ENCODE data around the gene LONRF3.

DNA sequence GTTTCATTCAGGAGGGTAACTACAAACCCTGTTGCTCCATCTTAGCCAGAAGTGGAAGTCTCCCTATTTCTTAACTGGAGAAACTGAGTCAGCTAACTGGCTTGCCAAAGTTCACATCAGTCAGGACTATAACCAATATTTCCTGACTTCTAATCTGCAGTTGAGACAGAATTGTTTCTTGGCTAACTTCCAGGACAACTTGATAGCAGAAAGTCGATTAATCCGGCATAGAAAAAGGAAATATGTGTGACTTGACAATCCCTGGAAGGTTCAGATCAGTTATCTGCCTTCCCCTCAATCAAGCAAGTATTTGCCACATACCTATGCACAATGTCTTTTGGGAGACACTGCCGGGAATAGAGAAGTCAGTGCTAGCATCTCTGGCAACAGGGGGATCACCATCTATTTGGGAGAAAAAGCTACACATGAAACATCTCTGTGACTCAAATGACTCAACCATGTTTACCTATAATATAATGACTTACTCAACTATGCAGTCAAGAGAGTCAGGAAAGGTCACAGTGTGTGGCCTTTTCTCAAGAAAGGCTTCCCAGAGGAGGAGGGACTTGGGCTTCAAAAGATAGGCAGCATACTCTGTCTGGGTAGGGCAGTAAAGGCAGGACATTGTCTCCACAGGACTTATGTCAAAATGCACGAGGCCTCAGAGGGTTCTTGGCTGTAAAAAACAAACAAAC is 12.4 kb upstream of the LONRF3 start:
- TF ChIP-seq POLR2AphosphoS5 (IDR thresholded peaks at IDR 0.05; ENCODE audit: borderline replicate concordance, low read depth, low read length) (no peak), EZH2 (IDR thresholded peaks at IDR 0.05) (no peak), FOXP2 (optimal IDR thresholded peaks at IDR 0.05; ENCODE audit: control extremely low read depth, extremely low read length, insufficient read depth) (no peak)
